SK-N-SH (cell line): ENCODE results near the gene NRG3.

Source experiments
- CTCF ChIP-seq: fragments of 200-600 bp; sonication (generic); IDR thresholded peaks from 2 replicates; pipeline ENCODE4 v1.6.1; 2017; ENCODE audit warnings: antibody characterized with exemption, mild to moderate bottlenecking, moderate library complexity
- FOXJ3 ChIP-seq: sonication (generic); formaldehyde crosslinking; IDR thresholded peaks from 2 replicates; pipeline ENCODE4 v1.5.1; 2020; ENCODE audit warnings: mild to moderate bottlenecking, missing genetic modification reagents
- GABPA ChIP-seq: IDR thresholded peaks from 2 replicates; pipeline ENCODE4 v1.4.0; 2012; ENCODE audit warnings: low read depth, mild to moderate bottlenecking
- MAX ChIP-seq: IDR thresholded peaks from 2 replicates; pipeline ENCODE4 v1.4.0; 2012; ENCODE audit warnings: low read depth
- MEF2A ChIP-seq: IDR thresholded peaks from 2 replicates; pipeline ENCODE4 v1.4.0; 2012; ENCODE audit warnings: low read depth, borderline replicate concordance
- MXI1 ChIP-seq: IDR thresholded peaks from 2 replicates; pipeline ENCODE4 v1.6.1; 2012; ENCODE audit warnings: mild to moderate bottlenecking, low read depth, low read length, improper control_type of control experiment
- NFIC ChIP-seq: IDR thresholded peaks from 2 replicates; pipeline ENCODE4 v1.4.0; 2012; ENCODE audit warnings: borderline replicate concordance
- NRF1 ChIP-seq: IDR thresholded peaks from 2 replicates; pipeline ENCODE4 v1.6.1; 2012; ENCODE audit warnings: low read depth, mild to moderate bottlenecking, low read length
- PBX3 ChIP-seq: IDR thresholded peaks from 2 replicates; pipeline ENCODE4; 2012
- POLR2AphosphoS5 ChIP-seq: IDR thresholded peaks from 2 replicates; pipeline ENCODE4 v1.6.1; 2012; ENCODE audit warnings: low read depth, low read length
- RCOR1 ChIP-seq: fragments of 150-350 bp; IDR thresholded peaks from 2 replicates; pipeline ENCODE4 v1.6.1; 2017; ENCODE audit warnings: antibody characterized with exemption, low read length
- RFX5 ChIP-seq: IDR thresholded peaks from 2 replicates; pipeline ENCODE4 v1.6.1; 2012; ENCODE audit warnings: mild to moderate bottlenecking, improper control_type of control experiment, low read length
- TCF12 ChIP-seq: IDR thresholded peaks from 2 replicates; pipeline ENCODE4 v1.4.0; 2012

GRCh38 chr10:82289945-82290344, 415.0 kb downstream of the NRG3 start:
- TF ChIP-seq MEF2A, result no peak
- TF ChIP-seq CTCF, result no peak
- TF ChIP-seq RFX5, result no peak
- TF ChIP-seq MXI1, result no peak
- no peak for TF ChIP-seq RCOR1
- no peak for TF ChIP-seq NRF1
- no peak for TF ChIP-seq POLR2AphosphoS5
- no peak for TF ChIP-seq NFIC
- no peak for TF ChIP-seq FOXJ3 (CRISPR knock-in tag)
- no peak for TF ChIP-seq MAX
- TF ChIP-seq PBX3, result no peak
- no peak for TF ChIP-seq GABPA
- no peak for TF ChIP-seq TCF12
